GM12891 (cell line): ENCODE results near the gene RFLNA.

Experiments
- POLR2A ChIP-seq: IDR thresholded peaks from 2 replicates; pipeline ENCODE4 v1.6.1; 2011; ENCODE audit warnings: low read depth, low read length, control low read depth
- POLR2AphosphoS5 ChIP-seq: IDR thresholded peaks from 2 replicates; pipeline ENCODE4 v1.6.1; 2011; ENCODE audit warnings: low read depth, low read length, control low read depth
- SPI1 ChIP-seq: IDR thresholded peaks from 2 replicates; pipeline ENCODE4 v1.6.1; 2011; ENCODE audit warnings: low read depth, low read length, control low read depth

- TF ChIP-seq POLR2AphosphoS5 (no peak), POLR2A (no peak), SPI1 (no peak)
These were observed 31.2 kb downstream of the RFLNA start for GRCh38 chr12:124326104-124326503.
